Body of pancreas (tissue), 4 donors: Measurements from ENCODE around the gene PGAM2.

ENCODE experiments used
- CTCF ChIP-seq, 7 experiments: fragments of 450-650 bp in 4 of 7; fragments of 200-600 bp in 3 of 7; sonication (generic) in 3 of 7; IDR thresholded peaks; one replicate each; pipeline ENCODE4 v1.5.1; 2016 to 2019; ENCODE audit warnings: antibody characterized with exemption in 7 of 7
- POLR2A ChIP-seq, 3 donors: fragments of 450-650 bp; IDR thresholded peaks; one replicate each; pipeline ENCODE4 v1.6.1; 2016; ENCODE audit warnings: antibody characterized with exemption in 3 of 3, mild to moderate bottlenecking in 2 of 3

- TF ChIP-seq CTCF (IDR thresholded peaks at IDR 0.05) (no peak), POLR2A (IDR thresholded peaks at IDR 0.05) (no peak)
Measured at GRCh38 chr7:44083796-44084195, 18.4 kb upstream of the PGAM2 start.
